ENCODE results near the gene CRB2.

- TF ChIP-seq POLR2A (IDR thresholded peaks at IDR 0.05), result no peak
- no peak for TF ChIP-seq CTCF (IDR thresholded peaks at IDR 0.05)
Measured at GRCh38 chr9:123346026-123346425, 10.0 kb upstream of the CRB2 start.

Data from heart left ventricle (tissue), 13 donors.